Fibroblast of villous mesenchyme (primary cell): Measurements from ENCODE around the gene TSSK6. TPM values are rescaled to one million over a fixed set of nuclear protein-coding genes. Genes with fewer than 3 reads are reported as not detected.
A peak's percentile ranks its signal among the peaks of the same experiment; 100 is the strongest.

ENCODE experiments used
- DNase-seq: peaks from one replicate; pipeline ENCODE4 v3.0.0-alpha.2; 2010; ENCODE audit warnings: low read depth
- H3K4me3 ChIP-seq: 2 replicates; pipeline ENCODE4 v1.5.1; 2011; ENCODE audit warnings: low read depth, mild to moderate bottlenecking, low read length
- total RNA-seq: library from RNA; depleted of rRNA; stranded (reverse); fragments of >200 nt; gene quantifications from 2 replicates; pipeline ENCODE4 v1.2.3, GENCODE V29; 2012
- TF ChIP-seq, protein P1 (sequence below): IDR thresholded peaks from 2 replicates; pipeline ENCODE4 v1.5.1; 2012; ENCODE audit warnings: low read depth, mild to moderate bottlenecking, low read length; ENCODE audit not compliant: insufficient read depth

Gene TSSK6
- 1.3 and 2.3 TPM in 2 replicates for total RNA-seq

DNA sequence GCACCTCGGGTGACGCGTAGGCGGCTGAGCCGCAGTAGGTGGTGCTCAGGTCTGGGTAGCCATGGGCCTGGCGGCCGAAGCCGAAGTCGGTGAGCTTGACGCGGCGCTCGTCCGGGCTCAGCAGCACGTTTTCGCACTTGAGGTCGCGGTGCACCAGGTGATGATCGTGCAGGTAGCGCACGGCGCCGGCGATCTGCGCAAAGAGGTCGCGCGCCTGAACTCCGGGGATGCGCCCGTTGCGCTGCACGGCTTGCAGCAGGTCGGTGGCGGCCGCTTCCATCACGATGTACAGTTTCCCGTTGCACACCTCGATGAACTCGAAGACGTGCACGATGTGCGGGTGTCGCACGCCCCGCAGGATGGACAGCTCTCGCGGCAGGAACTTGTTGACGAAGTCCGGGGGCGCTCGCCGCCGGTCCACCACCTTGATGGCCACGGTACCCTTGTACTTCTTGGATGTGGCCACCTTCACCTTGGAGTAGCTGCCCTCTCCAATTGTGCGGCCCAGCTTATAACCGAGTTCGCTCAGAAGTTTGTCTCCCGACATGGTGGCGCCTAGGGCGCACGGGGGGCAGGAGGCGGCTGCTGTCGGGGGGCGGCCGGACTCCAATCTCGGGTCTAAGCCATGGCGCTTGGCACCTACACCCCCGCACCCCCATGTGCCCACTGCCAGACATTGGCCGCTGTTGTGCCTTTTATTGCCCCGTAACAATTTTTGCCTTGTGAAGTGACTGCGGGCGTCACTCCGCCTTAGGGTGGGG, at the start of gene TSSK6:
Gene TSSK6, minus strand, starts transcription at position 668 of the 761 bp plus-strand sequence. Its CDS starts 121 bp downstream, at position 547.
- H3K4me3 ChIP-seq = peak within 1 kb of the TSS; percentile 95
- TF ChIP-seq, protein P1, sequence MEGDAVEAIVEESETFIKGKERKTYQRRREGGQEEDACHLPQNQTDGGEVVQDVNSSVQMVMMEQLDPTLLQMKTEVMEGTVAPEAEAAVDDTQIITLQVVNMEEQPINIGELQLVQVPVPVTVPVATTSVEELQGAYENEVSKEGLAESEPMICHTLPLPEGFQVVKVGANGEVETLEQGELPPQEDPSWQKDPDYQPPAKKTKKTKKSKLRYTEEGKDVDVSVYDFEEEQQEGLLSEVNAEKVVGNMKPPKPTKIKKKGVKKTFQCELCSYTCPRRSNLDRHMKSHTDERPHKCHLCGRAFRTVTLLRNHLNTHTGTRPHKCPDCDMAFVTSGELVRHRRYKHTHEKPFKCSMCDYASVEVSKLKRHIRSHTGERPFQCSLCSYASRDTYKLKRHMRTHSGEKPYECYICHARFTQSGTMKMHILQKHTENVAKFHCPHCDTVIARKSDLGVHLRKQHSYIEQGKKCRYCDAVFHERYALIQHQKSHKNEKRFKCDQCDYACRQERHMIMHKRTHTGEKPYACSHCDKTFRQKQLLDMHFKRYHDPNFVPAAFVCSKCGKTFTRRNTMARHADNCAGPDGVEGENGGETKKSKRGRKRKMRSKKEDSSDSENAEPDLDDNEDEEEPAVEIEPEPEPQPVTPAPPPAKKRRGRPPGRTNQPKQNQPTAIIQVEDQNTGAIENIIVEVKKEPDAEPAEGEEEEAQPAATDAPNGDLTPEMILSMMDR = no peak
- DNase-seq = no peak

DNA sequence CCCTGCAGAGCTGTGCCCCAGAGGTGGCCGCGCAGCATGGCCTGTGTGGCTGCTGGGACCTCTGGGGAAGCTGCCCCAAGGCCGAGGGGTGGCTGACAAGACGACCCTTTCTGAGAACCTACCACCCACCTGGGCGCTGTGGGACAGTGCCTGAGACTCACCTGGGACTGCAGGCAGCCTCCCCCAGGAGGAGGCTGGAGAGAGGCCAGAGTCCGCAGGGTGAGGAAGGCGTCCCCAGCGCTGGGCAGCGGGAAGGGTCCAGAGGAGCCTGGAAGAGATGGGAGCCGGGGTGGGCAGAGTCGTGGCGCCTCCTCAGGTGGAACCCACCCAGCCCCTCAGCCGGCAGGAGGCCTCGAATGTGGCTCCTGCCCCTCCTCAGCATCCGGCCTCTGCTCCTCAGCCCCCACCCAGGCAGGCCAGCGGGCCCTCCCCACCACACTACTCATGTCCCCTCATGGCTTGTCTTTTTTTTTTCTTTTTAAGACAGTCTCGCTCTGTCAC, 48.0 kb upstream of the TSSK6 start:
- DNase-seq = no peak
- H3K4me3 ChIP-seq = no peak overlapping the region
- TF ChIP-seq, protein P1 = no peak

DNA sequence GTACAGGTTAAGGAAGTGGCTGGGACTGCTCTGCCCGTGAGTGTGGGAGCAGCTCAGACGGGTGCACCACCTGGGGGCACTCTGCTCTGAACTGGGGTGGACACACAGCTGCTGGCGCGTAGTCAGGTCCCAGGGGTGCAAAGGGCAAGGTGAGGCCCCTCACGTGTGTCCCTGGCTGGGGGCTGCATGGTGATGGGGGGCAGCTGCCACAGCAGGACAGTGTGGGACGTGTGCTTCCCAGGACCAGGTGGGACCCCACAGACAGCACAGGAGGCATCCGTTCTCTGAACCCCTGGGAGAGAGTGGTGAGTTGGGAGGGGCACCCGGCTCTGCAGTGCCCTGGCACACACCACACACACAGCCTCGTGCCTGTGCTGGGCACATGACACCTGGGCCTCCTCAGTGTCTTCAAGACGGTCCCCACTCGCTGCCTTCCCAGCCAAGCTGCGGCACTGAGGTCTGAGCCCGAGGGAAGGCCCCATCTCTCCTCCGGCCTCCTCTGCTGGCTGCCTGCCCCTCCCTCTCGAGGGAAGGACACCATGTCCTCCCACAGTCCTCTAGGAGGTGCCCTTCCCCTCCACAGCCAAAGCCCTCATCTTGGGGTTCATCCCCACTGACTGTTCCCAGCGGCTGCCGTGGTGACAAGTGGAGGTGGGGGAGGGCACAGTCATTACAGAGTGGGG, 47.5 kb upstream of the TSSK6 start:
- no peak for DNase-seq
- TF ChIP-seq, protein P1 = no peak

DNA sequence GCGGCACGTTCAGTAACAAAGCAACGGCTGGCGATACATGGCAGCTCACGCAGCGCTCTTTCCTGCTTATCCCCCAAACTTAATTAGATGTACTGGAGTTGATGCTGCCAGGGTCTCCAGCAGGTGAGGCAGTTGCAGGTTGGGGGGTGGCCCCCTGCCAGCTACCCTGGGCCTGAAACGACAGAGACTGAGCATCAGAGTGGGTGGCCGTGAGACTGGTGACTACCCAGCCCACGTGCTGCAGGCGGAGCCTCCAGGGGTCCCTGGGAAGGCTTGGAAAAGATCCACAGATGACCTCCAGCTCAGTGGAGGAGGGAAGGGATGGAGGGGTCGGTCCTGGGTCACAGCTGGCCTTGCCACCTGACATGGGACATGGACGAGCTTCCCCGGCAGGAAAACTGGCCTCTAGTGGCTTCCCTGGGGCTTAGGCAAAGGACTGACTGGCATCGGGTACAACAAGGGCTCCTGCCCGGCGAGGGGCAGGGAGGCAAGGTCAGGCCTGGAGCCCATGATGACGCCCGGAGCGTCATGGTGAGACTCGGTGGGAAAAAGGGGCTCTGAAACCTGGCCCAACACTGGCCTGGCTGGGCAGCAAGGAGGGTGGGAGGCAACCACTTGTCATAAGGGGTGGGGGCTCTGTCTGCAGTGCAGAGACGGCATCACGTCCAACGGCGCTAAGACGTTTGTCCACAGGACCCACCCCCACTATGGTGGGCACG, 46.8 kb upstream of the TSSK6 start:
- TF ChIP-seq, protein P1 = no peak
- no peak overlapping the region for H3K4me3 ChIP-seq
- DNase-seq = no peak

More for the DNA sequence above, 47.5 kb upstream of the TSSK6 start:
- H3K4me3 ChIP-seq = no peak overlapping the region

DNA sequence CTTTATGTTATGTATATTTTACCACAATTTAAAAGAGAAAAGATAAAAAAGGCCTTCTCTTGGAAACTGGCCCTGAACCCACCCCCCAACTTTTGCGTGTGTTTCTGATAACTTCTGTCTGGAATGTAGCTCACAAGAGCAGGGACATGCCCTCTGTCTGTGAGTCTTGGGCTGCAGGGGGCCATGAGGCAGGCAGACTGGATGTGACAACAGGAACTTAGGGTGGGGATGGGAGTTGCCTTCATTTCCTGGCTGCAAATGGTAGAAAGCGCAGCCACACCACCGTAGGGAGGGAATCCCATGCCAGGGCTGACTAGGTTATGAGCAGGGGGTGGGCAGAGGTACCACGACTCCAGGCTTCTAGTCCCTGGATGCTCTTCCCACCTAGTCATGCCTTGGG, 44.6 kb upstream of the TSSK6 start:
- no peak overlapping the region for H3K4me3 ChIP-seq
- no peak for DNase-seq

DNA sequence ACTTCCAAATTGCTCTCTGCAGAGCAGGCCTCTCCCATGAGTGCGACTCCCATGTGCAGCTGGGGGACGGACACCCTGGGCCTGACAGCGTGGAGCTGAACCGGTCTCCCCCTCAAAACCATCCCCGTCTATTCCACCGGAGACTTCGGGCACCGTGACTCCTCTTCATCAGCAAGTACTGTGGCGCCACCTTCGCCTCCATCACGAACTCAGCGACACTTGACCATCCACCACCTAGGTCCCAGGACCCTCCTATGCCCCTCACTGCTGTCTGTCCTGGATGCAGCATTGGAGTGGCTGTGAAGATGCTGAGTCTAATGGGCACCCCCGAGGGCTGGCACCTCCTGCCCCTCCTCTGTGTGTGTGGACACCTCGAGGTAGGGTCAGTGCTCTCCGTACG, 43.3 kb upstream of the TSSK6 start:
- TF ChIP-seq, protein P1 = no peak
- no peak for DNase-seq

More for the DNA sequence above, 44.6 kb upstream of the TSSK6 start:
- TF ChIP-seq, protein P1 = no peak

More for the DNA sequence above, 43.3 kb upstream of the TSSK6 start:
- H3K4me3 ChIP-seq = no peak overlapping the region
